Measurements from ENCODE around the gene CISTR. TPM values are rescaled to one million over a fixed set of nuclear protein-coding genes. Genes with fewer than 3 reads are reported as not detected.

CISTR gene
- total RNA-seq, 1 donor from 2014 or later = not detected

- Histone ChIP-seq H3K4me3 (ENCODE audit: insufficient read depth, low read depth, low read length) (no peak overlapping the region), H3K36me3 (ENCODE audit: insufficient read depth, low read length) (no peaks in the 10 kb centered on the region), H3K4me1 (ENCODE audit: insufficient read depth, low read length) (peaks cover under 1% of the 10 kb centered on the region), H3K4me2 (ENCODE audit: low read length) (peak overlapping the region; percentile 63), H3K9ac (ENCODE audit: low read length) (no peak overlapping the region), H3K27me3 (ENCODE audit: insufficient read depth, low read length) (peaks cover 72% of the 10 kb centered on the region), H2AFZ (ENCODE audit: low read depth, low read length) (no peak overlapping the region), H3K9me3 (ENCODE audit: insufficient read depth, low read depth, low read length) (peaks cover 4% of the 10 kb centered on the region), H3K79me2 (ENCODE audit: insufficient read depth, low read length) (no peaks in the 10 kb centered on the region), H3K27ac (ENCODE audit: low read depth, low read length) (no peak overlapping the region), H4K20me1 (ENCODE audit: insufficient read depth, low read length) (no peaks in the 10 kb centered on the region)
- no peak for FAIRE-seq
- H3K4me3 Mint-ChIP-seq (ENCODE audit: unreplicated experiment) = peak overlapping the region; percentile 76
- no peaks in the 10 kb centered on the region for H3K4me1 Mint-ChIP-seq (ENCODE audit: low read depth, unreplicated experiment)
- H3K9me3 Mint-ChIP-seq (ENCODE audit: unreplicated experiment) = peaks cover 2% of the 10 kb centered on the region
- peak overlapping the region; percentile 72 for H3K27ac Mint-ChIP-seq (ENCODE audit: unreplicated experiment)
- peak; percentile 14 for DNase-seq (ENCODE audit: low read depth)
- peaks cover 42% of the 10 kb centered on the region for H3K27me3 Mint-ChIP-seq (ENCODE audit: low read depth, unreplicated experiment)
- no peaks in the 10 kb centered on the region for H3K36me3 Mint-ChIP-seq (ENCODE audit: low read depth, unreplicated experiment)
- TF ChIP-seq EZH2 (IDR thresholded peaks at IDR 0.05; ENCODE audit: insufficient read depth, low read length) = no peak
- TF ChIP-seq CTCF (IDR thresholded peaks at IDR 0.05; ENCODE audit: insufficient read depth, low read depth, low read length) = peak; percentile 75
These were observed 5.5 kb upstream of the CISTR start for GRCh38 chr12:53757101-53757770.

- Mint-ChIP-seq H3K27me3 (ENCODE audit: low read depth, unreplicated experiment) (peaks cover 43% of the 10 kb centered on the region), H3K27ac (ENCODE audit: unreplicated experiment) (no peak overlapping the region), H3K4me3 (ENCODE audit: unreplicated experiment) (no peak overlapping the region), H3K9me3 (ENCODE audit: unreplicated experiment) (peaks cover 2% of the 10 kb centered on the region), H3K36me3 (ENCODE audit: low read depth, unreplicated experiment) (no peaks in the 10 kb centered on the region), H3K4me1 (ENCODE audit: low read depth, unreplicated experiment) (no peaks in the 10 kb centered on the region)
- no peak overlapping the region for H3K27ac ChIP-seq (ENCODE audit: low read depth, low read length)
- FAIRE-seq (no peak), DNase-seq (ENCODE audit: low read depth) (no peak)
- H3K79me2 ChIP-seq (ENCODE audit: insufficient read depth, low read length) = no peaks in the 10 kb centered on the region
- no peaks in the 10 kb centered on the region for H3K36me3 ChIP-seq (ENCODE audit: insufficient read depth, low read length)
- no peak overlapping the region for H2AFZ ChIP-seq (ENCODE audit: low read depth, low read length)
- no peaks in the 10 kb centered on the region for H4K20me1 ChIP-seq (ENCODE audit: insufficient read depth, low read length)
- H3K4me2 ChIP-seq (ENCODE audit: low read length) = peak overlapping the region; percentile 63
- no peak for TF ChIP-seq CTCF (IDR thresholded peaks at IDR 0.05; ENCODE audit: insufficient read depth, low read depth, low read length)
- TF ChIP-seq EZH2 (IDR thresholded peaks at IDR 0.05; ENCODE audit: insufficient read depth, low read length) = no peak
- peaks cover 74% of the 10 kb centered on the region for H3K27me3 ChIP-seq (ENCODE audit: insufficient read depth, low read length)
- peaks cover 2% of the 10 kb centered on the region for H3K9me3 ChIP-seq (ENCODE audit: insufficient read depth, low read depth, low read length)
- no peak overlapping the region for H3K4me3 ChIP-seq (ENCODE audit: insufficient read depth, low read depth, low read length)
- no peak overlapping the region for H3K9ac ChIP-seq (ENCODE audit: low read length)
- H3K4me1 ChIP-seq (ENCODE audit: insufficient read depth, low read length) = peaks cover 8% of the 10 kb centered on the region
These were observed 4.7 kb upstream of the CISTR start for GRCh38 chr12:53756300-53757100.

Data from astrocyte (in vitro differentiated cells and primary cell).